ENCODE results near the gene HRCT1. TPM values are rescaled to one million over a fixed set of nuclear protein-coding genes. Genes with fewer than 3 reads are reported as not detected.
"Not testable (repeated sequence)": the region's sequence is repeated elsewhere in the genome, so short reads cannot be mapped to it uniquely, and the experiment has no call there.

The HRCT1 gene
- total RNA-seq, 2 donors from 2014 or later: not detected

- peaks cover 4% of the 10 kb centered on the region for H3K4me1 Mint-ChIP-seq (ENCODE audit: low read depth)
- ATAC-seq (replicated peaks in 1 of 2) (no peak), DNase-seq (no peak)
- no peak within 1 kb of the TSS for H3K27ac Mint-ChIP-seq
- no peaks in the 10 kb centered on the region for H3K36me3 Mint-ChIP-seq (ENCODE audit: insufficient read depth in 2 of 2)
- H3K4me3 Mint-ChIP-seq: no peak within 1 kb of the TSS
- H3K9me3 Mint-ChIP-seq: no peaks in the 10 kb centered on the region
- no peaks in the 10 kb centered on the region for H3K27me3 Mint-ChIP-seq (ENCODE audit: low read depth)
Observed at GRCh38 chr9:35870351-35870923, 35.6 kb upstream of the HRCT1 start, which contains the start of gene OR13J1. OR13J1 (minus strand) TSS chr9:35870401; CDS start chr9:35870401, 0 bp downstream.

- Mint-ChIP-seq H3K36me3 (ENCODE audit: insufficient read depth in 2 of 2) (no peaks in the 10 kb centered on the region), H3K4me1 (ENCODE audit: low read depth) (peaks cover 4% of the 10 kb centered on the region), H3K9me3 (peaks cover 0 to 1% of the 10 kb centered on the region in 2 donors), H3K27ac (no peak overlapping the region), H3K4me3 (no peak overlapping the region), H3K27me3 (ENCODE audit: low read depth) (peaks cover 1% of the 10 kb centered on the region)
- ATAC-seq (replicated peaks in 1 of 2): no peak
- DNase-seq: no peak
Observed at GRCh38 chr9:35871545-35871944, 34.5 kb upstream of the HRCT1 start.

- H3K9me3 Mint-ChIP-seq: peaks cover 3 to 5% of the 10 kb centered on the region in 2 donors
- no peak overlapping the region for H3K4me3 Mint-ChIP-seq
- DNase-seq: no peak
- H3K27me3 Mint-ChIP-seq (ENCODE audit: low read depth): peaks cover 11% of the 10 kb centered on the region
- no peak for ATAC-seq (replicated peaks in 1 of 2)
- peaks cover 3 to 5% of the 10 kb centered on the region in 2 donors for H3K36me3 Mint-ChIP-seq (ENCODE audit: insufficient read depth in 2 of 2)
- no peak overlapping the region for H3K27ac Mint-ChIP-seq
- H3K4me1 Mint-ChIP-seq (ENCODE audit: low read depth): peaks cover 4% of the 10 kb centered on the region
Observed at GRCh38 chr9:35872505-35872904, 33.5 kb upstream of the HRCT1 start.

- ATAC-seq (replicated peaks in 1 of 2) (peak; percentile 50 to 65), DNase-seq (peak; percentile 80 to 84)
- H3K4me3 Mint-ChIP-seq: no peak overlapping the region
- no peaks in the 10 kb centered on the region for H3K4me1 Mint-ChIP-seq (ENCODE audit: low read depth)
- peaks cover 5 to 6% of the 10 kb centered on the region in 2 donors for H3K36me3 Mint-ChIP-seq (ENCODE audit: insufficient read depth in 2 of 2)
- H3K27ac Mint-ChIP-seq: no peak overlapping the region
- H3K9me3 Mint-ChIP-seq: peaks cover under 1 to 6% of the 10 kb centered on the region in 2 donors
- H3K27me3 Mint-ChIP-seq (ENCODE audit: low read depth): peaks cover 3% of the 10 kb centered on the region
Observed at GRCh38 chr9:35882263-35882848, 23.6 kb upstream of the HRCT1 start.

- Mint-ChIP-seq H3K36me3 (ENCODE audit: insufficient read depth in 2 of 2) (no peaks in the 10 kb centered on the region), H3K4me3 (no peak overlapping the region), H3K27me3 (ENCODE audit: low read depth) (no peaks in the 10 kb centered on the region), H3K9me3 (no peaks in the 10 kb centered on the region), H3K27ac (no peak overlapping the region), H3K4me1 (ENCODE audit: low read depth) (no peaks in the 10 kb centered on the region)
- ATAC-seq (replicated peaks in 1 of 2) (no peak), DNase-seq (no peak)
Observed at GRCh38 chr9:35882996-35883395, 23.0 kb upstream of the HRCT1 start.

- not testable (repeated sequence) for H3K36me3 Mint-ChIP-seq (ENCODE audit: insufficient read depth in 2 of 2); H3K27me3 Mint-ChIP-seq (ENCODE audit: low read depth); DNase-seq; H3K27ac Mint-ChIP-seq; H3K4me3 Mint-ChIP-seq; H3K9me3 Mint-ChIP-seq; ATAC-seq (replicated peaks in 1 of 2); H3K4me1 Mint-ChIP-seq (ENCODE audit: low read depth)
Observed at GRCh38 chr9:35884908-35885307, 21.1 kb upstream of the HRCT1 start.

- DNase-seq (no peak), ATAC-seq (replicated peaks in 1 of 2) (no peak)
- Mint-ChIP-seq H3K9me3 (no peaks in the 10 kb centered on the region), H3K27me3 (ENCODE audit: low read depth) (peaks cover 15% of the 10 kb centered on the region), H3K4me1 (ENCODE audit: low read depth) (no peaks in the 10 kb centered on the region), H3K36me3 (ENCODE audit: insufficient read depth in 2 of 2) (no peaks in the 10 kb centered on the region), H3K4me3 (no peak overlapping the region), H3K27ac (no peak overlapping the region)
Observed at GRCh38 chr9:35891646-35892045, 14.4 kb upstream of the HRCT1 start.

- DNase-seq: no peak
- ATAC-seq (replicated peaks in 1 of 2): no peak
- no peak overlapping the region for H3K27ac Mint-ChIP-seq
Observed at GRCh38 chr9:35892051-35892450, 14.0 kb upstream of the HRCT1 start.

GRCh38 chr9:35896570-35896969 is 9.4 kb upstream of the HRCT1 start:
- no peak for ATAC-seq (replicated peaks in 1 of 2)
- no peaks in the 10 kb centered on the region for H3K4me1 Mint-ChIP-seq (ENCODE audit: low read depth)
- H3K27ac Mint-ChIP-seq: no peak overlapping the region
- no peak overlapping the region for H3K4me3 Mint-ChIP-seq
- H3K27me3 Mint-ChIP-seq (ENCODE audit: low read depth): peaks cover 13% of the 10 kb centered on the region
- DNase-seq: no peak
- no peaks in the 10 kb centered on the region for H3K36me3 Mint-ChIP-seq (ENCODE audit: insufficient read depth in 2 of 2)
- no peaks in the 10 kb centered on the region for H3K9me3 Mint-ChIP-seq

More at GRCh38 chr9:35892051-35892450, 14.0 kb upstream of the HRCT1 start:
- Mint-ChIP-seq H3K36me3 (ENCODE audit: insufficient read depth in 2 of 2) (no peaks in the 10 kb centered on the region), H3K9me3 (no peaks in the 10 kb centered on the region), H3K27me3 (ENCODE audit: low read depth) (peaks cover 15% of the 10 kb centered on the region), H3K4me3 (no peak overlapping the region), H3K4me1 (ENCODE audit: low read depth) (no peaks in the 10 kb centered on the region)

GRCh38 chr9:35897376-35898099 is 8.5 kb upstream of the HRCT1 start:
- not testable (repeated sequence) for DNase-seq; H3K4me3 Mint-ChIP-seq; H3K27ac Mint-ChIP-seq; H3K4me1 Mint-ChIP-seq (ENCODE audit: low read depth); H3K27me3 Mint-ChIP-seq (ENCODE audit: low read depth); H3K9me3 Mint-ChIP-seq; H3K36me3 Mint-ChIP-seq (ENCODE audit: insufficient read depth in 2 of 2); ATAC-seq (replicated peaks in 1 of 2)

GRCh38 chr9:35898337-35898736 is 7.7 kb upstream of the HRCT1 start:
- Mint-ChIP-seq H3K9me3 (no peaks in the 10 kb centered on the region), H3K4me3 (no peak overlapping the region), H3K27me3 (ENCODE audit: low read depth) (peaks cover 5% of the 10 kb centered on the region), H3K4me1 (ENCODE audit: low read depth) (no peaks in the 10 kb centered on the region), H3K27ac (no peak overlapping the region), H3K36me3 (ENCODE audit: insufficient read depth in 2 of 2) (no peaks in the 10 kb centered on the region)
- ATAC-seq (replicated peaks in 1 of 2): no peak
- DNase-seq: no peak

- Mint-ChIP-seq H3K36me3 (ENCODE audit: insufficient read depth in 2 of 2) (no peaks in the 10 kb centered on the region), H3K27me3 (ENCODE audit: low read depth) (peaks cover 5% of the 10 kb centered on the region)
Observed at GRCh38 chr9:35899021-35899420, 7.0 kb upstream of the HRCT1 start.

GRCh38 chr9:35903049-35903448 is 3.0 kb upstream of the HRCT1 start:
- no peaks in the 10 kb centered on the region for H3K9me3 Mint-ChIP-seq
- DNase-seq (peak in 1 of 2 donors; percentile 28), ATAC-seq (replicated peaks in 1 of 2) (peak; percentile 43 to 59)
- H3K4me3 Mint-ChIP-seq: no peak overlapping the region
- H3K36me3 Mint-ChIP-seq (ENCODE audit: insufficient read depth in 2 of 2): no peaks in the 10 kb centered on the region
- H3K27me3 Mint-ChIP-seq (ENCODE audit: low read depth): no peaks in the 10 kb centered on the region
- no peak overlapping the region for H3K27ac Mint-ChIP-seq
- peaks cover 8% of the 10 kb centered on the region for H3K4me1 Mint-ChIP-seq (ENCODE audit: low read depth)

More at GRCh38 chr9:35899021-35899420, 7.0 kb upstream of the HRCT1 start:
- DNase-seq (no peak), ATAC-seq (replicated peaks in 1 of 2) (no peak)
- H3K4me1 Mint-ChIP-seq (ENCODE audit: low read depth): no peaks in the 10 kb centered on the region
- no peaks in the 10 kb centered on the region for H3K9me3 Mint-ChIP-seq
- no peak overlapping the region for H3K4me3 Mint-ChIP-seq
- no peak overlapping the region for H3K27ac Mint-ChIP-seq

All from activated T-cell treated with anti-CD3 and anti-CD28 coated beads, Interleukin-2, amount 50 U/mL, for 72 hours (primary cell).